Neuron (in vitro differentiated cells): Measurements from ENCODE around the gene CCDC183.

Source experiments
- H2AFZ ChIP-seq: one replicate; pipeline ENCODE4 v1.6.1; 2013; ENCODE audit warnings: low read depth, mild to moderate bottlenecking, inconsistent platforms, low read length, moderate library complexity
- H3K27me3 ChIP-seq: one replicate; pipeline ENCODE4 v1.6.1; 2013; ENCODE audit warnings: low read length; ENCODE audit not compliant: insufficient read depth
- H3K36me3 ChIP-seq: one replicate; pipeline ENCODE4 v1.6.1; 2013; ENCODE audit warnings: low read length; ENCODE audit not compliant: insufficient read depth
- H3K4me1 ChIP-seq: one replicate; pipeline ENCODE4 v1.6.1; 2013; ENCODE audit warnings: low read length; ENCODE audit not compliant: insufficient read depth
- H3K4me3 ChIP-seq: 2 replicates; pipeline ENCODE4 v1.5.1; 2013; ENCODE audit warnings: mild to moderate bottlenecking, low read length, moderate library complexity
- H3K9me3 ChIP-seq: one replicate; pipeline ENCODE4 v1.6.1; 2013; ENCODE audit warnings: low read length

The CCDC183 gene

DNA sequence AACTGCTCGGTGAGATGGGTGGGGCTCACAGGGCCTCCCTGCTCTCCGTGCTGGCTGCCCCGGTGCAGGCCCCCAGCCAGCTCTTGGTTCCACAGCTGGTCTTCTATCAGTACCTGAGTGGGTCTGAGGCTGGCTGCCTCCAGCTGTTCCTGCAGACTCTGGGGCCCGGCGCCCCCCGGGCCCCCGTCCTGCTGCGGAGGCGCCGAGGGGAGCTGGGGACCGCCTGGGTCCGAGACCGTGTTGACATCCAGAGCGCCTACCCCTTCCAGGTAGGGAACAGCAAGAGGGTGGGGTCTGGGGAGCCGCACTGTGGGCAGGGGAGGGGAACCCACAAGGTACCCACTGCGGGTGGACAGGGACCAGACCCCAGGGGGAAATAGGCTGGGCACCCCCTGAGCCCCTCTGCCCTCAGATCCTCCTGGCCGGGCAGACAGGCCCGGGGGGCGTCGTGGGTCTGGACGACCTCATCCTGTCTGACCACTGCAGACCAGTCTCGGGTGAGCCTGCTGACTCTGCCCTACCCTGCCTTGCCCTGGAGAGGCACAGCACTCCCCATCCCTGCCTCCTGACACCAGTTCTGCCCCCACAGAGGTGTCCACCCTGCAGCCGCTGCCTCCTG is 58.8 kb downstream of the CCDC183 start:
- Histone ChIP-seq H3K4me1 (peaks cover 9% of the 10 kb centered on the region), H2AFZ (no peak overlapping the region), H3K4me3 (no peak overlapping the region), H3K9me3 (no peaks in the 10 kb centered on the region), H3K36me3 (peaks cover 23% of the 10 kb centered on the region), H3K27me3 (no peaks in the 10 kb centered on the region)

DNA sequence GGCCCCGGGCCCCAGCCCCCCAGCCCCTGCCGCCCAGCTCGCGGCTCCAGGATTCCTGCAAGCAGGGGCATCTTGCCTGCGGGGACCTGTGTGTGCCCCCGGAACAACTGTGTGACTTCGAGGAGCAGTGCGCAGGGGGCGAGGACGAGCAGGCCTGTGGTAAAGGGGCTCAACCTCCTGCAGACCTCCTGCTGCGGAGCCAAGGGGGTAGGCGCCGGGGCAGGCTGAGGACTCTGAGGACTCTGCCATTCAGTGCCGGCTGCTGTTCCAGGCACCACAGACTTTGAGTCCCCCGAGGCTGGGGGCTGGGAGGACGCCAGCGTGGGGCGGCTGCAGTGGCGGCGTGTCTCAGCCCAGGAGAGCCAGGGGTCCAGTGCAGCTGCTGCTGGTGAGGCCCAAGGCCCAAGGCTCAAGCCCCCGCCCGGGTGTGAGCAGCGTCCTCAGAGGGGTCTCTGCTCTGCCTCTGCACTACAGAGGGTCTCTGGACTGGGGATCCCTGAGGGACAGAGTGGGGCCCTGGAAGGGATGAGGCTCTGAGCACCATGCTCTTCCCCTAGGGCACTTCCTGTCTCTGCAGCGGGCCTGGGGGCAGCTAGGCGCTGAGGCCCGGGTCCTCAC is 59.4 kb downstream of the CCDC183 start:
- no peak overlapping the region for H2AFZ ChIP-seq
- H3K36me3 ChIP-seq = peaks cover 26% of the 10 kb centered on the region
- no peaks in the 10 kb centered on the region for H3K9me3 ChIP-seq

DNA sequence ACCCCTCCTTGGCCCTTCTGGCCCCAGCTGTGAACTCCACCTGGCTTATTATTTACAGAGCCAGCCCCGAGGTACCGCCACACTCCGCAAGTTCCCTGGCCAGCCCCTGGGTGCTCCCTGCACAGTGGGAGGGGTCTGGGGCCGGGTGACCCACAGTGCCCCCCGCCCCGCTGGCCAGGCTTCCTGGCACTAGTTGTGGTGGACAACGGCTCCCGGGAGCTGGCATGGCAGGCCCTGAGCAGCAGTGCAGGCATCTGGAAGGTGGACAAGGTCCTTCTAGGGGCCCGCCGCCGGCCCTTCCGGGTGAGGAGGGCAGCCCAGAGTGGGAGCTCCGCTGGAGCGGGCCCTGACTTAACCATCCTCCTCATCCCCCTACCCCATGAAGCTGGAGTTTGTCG is 59.9 kb downstream of the CCDC183 start:
- no peaks in the 10 kb centered on the region for H3K4me1 ChIP-seq
- peaks cover 27% of the 10 kb centered on the region for H3K36me3 ChIP-seq
- H3K27me3 ChIP-seq = no peaks in the 10 kb centered on the region
- no peaks in the 10 kb centered on the region for H3K9me3 ChIP-seq
- no peak overlapping the region for H2AFZ ChIP-seq
- H3K4me3 ChIP-seq = no peak overlapping the region

More for the DNA sequence above, 59.4 kb downstream of the CCDC183 start:
- Histone ChIP-seq H3K4me3 (no peak overlapping the region), H3K27me3 (no peaks in the 10 kb centered on the region), H3K4me1 (peaks cover 2% of the 10 kb centered on the region)

DNA sequence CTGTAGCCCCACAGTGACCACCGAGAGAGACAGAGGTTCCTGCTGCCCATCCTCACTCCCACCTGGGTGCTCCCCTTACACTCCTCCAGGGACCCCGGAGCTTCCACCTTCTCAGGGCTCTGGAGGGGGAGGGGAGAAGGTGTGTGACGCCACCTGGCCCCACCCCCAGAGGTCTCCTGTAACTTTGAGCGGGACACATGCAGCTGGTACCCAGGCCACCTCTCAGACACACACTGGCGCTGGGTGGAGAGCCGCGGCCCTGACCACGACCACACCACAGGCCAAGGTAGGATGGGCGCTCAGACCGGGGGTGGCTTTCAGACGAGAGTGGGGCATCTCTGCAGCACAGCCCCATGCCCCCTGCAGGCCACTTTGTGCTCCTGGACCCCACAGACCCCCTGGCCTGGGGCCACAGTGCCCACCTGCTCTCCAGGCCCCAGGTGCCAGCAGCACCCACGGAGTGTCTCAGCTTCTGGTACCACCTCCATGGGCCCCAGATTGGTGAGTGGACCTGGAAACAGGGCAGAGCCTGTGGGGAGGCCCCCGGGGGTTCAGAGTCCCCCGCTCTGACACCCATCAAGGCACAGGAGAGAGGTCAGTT is 60.5 kb downstream of the CCDC183 start:
- H3K36me3 ChIP-seq = peaks cover 27% of the 10 kb centered on the region
- H3K27me3 ChIP-seq = no peaks in the 10 kb centered on the region
- no peak overlapping the region for H3K4me3 ChIP-seq
- H2AFZ ChIP-seq = no peak overlapping the region
- no peaks in the 10 kb centered on the region for H3K4me1 ChIP-seq
- H3K9me3 ChIP-seq = no peaks in the 10 kb centered on the region

DNA sequence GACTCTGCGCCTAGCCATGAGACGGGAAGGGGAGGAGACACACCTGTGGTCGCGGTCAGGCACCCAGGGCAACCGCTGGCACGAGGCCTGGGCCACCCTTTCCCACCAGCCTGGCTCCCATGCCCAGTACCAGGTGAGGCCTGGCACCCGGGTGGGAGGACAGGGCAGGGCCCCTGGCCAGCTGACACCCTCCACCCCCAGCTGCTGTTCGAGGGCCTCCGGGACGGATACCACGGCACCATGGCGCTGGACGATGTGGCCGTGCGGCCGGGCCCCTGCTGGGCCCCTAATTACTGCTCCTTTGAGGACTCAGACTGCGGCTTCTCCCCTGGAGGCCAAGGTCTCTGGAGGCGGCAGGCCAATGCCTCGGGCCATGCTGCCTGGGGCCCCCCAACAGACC is 61.0 kb downstream of the CCDC183 start:
- no peaks in the 10 kb centered on the region for H3K27me3 ChIP-seq
- peaks cover 28% of the 10 kb centered on the region for H3K36me3 ChIP-seq
- H3K4me1 ChIP-seq = no peaks in the 10 kb centered on the region
- no peak overlapping the region for H2AFZ ChIP-seq
- H3K4me3 ChIP-seq = no peak overlapping the region
- H3K9me3 ChIP-seq = no peaks in the 10 kb centered on the region
